Measurements from ENCODE around the gene SFXN1.
"Not testable (repeated sequence)": the region's sequence is repeated elsewhere in the genome, so short reads cannot be mapped to it uniquely, and the experiment has no call there.

DNA sequence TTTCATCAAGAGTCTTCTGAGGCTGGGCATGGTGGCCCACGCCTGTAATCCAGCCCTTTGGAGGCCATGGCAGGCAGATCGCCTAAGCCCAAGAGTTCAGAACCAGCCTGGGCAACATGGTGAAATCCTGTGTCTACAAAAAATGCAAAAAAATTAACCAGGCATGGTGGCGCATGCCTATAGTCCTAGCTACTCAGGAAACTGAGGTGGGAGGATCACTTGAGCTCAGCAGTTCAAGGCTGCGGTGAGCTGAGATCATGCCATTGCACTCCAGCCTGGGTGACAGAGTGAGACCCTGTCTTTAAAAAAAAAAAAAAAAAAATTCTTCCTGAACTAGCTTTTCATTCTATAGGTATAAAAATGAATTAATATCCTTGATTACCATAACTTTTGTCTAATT lies 29.3 kb downstream of the SFXN1 start:
- TF ChIP-seq POLR2A, POLR2AphosphoS5 (IDR thresholded peaks at IDR 0.05): not testable (repeated sequence)
- TF ChIP-seq, protein P1, sequence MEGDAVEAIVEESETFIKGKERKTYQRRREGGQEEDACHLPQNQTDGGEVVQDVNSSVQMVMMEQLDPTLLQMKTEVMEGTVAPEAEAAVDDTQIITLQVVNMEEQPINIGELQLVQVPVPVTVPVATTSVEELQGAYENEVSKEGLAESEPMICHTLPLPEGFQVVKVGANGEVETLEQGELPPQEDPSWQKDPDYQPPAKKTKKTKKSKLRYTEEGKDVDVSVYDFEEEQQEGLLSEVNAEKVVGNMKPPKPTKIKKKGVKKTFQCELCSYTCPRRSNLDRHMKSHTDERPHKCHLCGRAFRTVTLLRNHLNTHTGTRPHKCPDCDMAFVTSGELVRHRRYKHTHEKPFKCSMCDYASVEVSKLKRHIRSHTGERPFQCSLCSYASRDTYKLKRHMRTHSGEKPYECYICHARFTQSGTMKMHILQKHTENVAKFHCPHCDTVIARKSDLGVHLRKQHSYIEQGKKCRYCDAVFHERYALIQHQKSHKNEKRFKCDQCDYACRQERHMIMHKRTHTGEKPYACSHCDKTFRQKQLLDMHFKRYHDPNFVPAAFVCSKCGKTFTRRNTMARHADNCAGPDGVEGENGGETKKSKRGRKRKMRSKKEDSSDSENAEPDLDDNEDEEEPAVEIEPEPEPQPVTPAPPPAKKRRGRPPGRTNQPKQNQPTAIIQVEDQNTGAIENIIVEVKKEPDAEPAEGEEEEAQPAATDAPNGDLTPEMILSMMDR (IDR thresholded peaks at IDR 0.05 in 8 of 11, conservative IDR thresholded peaks at IDR 0.05 in 3 of 11) = not testable (repeated sequence)

All from spleen (tissue), 7 donors.